ENCODE measurements around the gene TMEM247.

- no peak for TF ChIP-seq CTCF (IDR thresholded peaks at IDR 0.05)
- TF ChIP-seq POLR2A (IDR thresholded peaks at IDR 0.05), result no peak
These were observed 9.7 kb upstream of the TMEM247 start for GRCh38 chr2:46469700-46470099.

All from Peyer's patch (tissue), 4 donors.